IMR-90 (cell line): ENCODE results near the gene DPF3. TPM values are rescaled to one million over a fixed set of nuclear protein-coding genes. Genes with fewer than 3 reads are reported as not detected.

Source experiments
- ATAC-seq: fragments of 200-7000 bp; cut with Tn5 transposase; 2 replicates; pipeline ENCODE4 v1.9.1; 2020; ENCODE audit warnings: low read depth, mild to moderate bottlenecking, moderate library complexity
- BruUV-seq: library from RNA; stranded (reverse); fragments of 400-500 nt; replicated peaks from 2 replicates; lab custom pipeline; 2021; lab: Mats Ljungman, UMichigan
- CTCF ChIA-PET: fragments of 300-600 bp; formaldehyde crosslinking; extraction: SDS; loops from one replicate; lab custom pipeline; 2021; ENCODE audit warnings: antibody characterized with exemption; lab: Yijun Ruan, JAX
- POLR2A ChIA-PET: fragments of 300-600 bp; sonication (Branson Sonifier 250); formaldehyde crosslinking; loops from one replicate; lab custom pipeline; 2022; ENCODE audit warnings: antibody characterized with exemption; ENCODE audit not compliant: unreplicated experiment; lab: Charles Lee
- DNase-seq: peaks from one replicate; pipeline ENCODE4 v3.0.0; 2013
- H2AFZ ChIP-seq: replicated peaks from 2 replicates; pipeline ENCODE3; 2013; ENCODE audit warnings: low read length, mild to moderate bottlenecking; ENCODE audit not compliant: poor library complexity
- H2AK5ac ChIP-seq: 2 replicates; pipeline ENCODE4 v1.6.1; 2013; ENCODE audit warnings: low read depth, low read length, inconsistent platforms
- H2AK9ac ChIP-seq: replicated peaks from 2 replicates; pipeline ENCODE3; 2013; ENCODE audit warnings: mild to moderate bottlenecking, low read depth, low read length, moderate library complexity; ENCODE audit not compliant: poor library complexity
- H2BK120ac ChIP-seq: 2 replicates; pipeline ENCODE4 v1.6.1; 2013; ENCODE audit warnings: low read depth, low read length, inconsistent platforms
- H2BK15ac ChIP-seq: 3 replicates; pipeline ENCODE4 v1.6.1; 2013; ENCODE audit warnings: low read depth, low read length, inconsistent platforms
- H2BK20ac ChIP-seq: 2 replicates; pipeline ENCODE4 v1.6.1; 2013; ENCODE audit warnings: low read depth, mild to moderate bottlenecking, inconsistent platforms, low read length, moderate library complexity
- H2BK5ac ChIP-seq: 2 replicates; pipeline ENCODE4 v1.6.1; 2013; ENCODE audit warnings: mild to moderate bottlenecking, low read depth, low read length, inconsistent platforms; ENCODE audit not compliant: poor library complexity, severe bottlenecking
- H3K14ac ChIP-seq: replicated peaks from 2 replicates; pipeline ENCODE4 v1.6.1; 2013; ENCODE audit warnings: low read depth, low read length, inconsistent platforms
- H3K18ac ChIP-seq: 2 replicates; pipeline ENCODE4 v1.6.1; 2013; ENCODE audit warnings: low read depth, low read length, control low read depth
- H3K23ac ChIP-seq: 2 replicates; pipeline ENCODE4 v1.6.1; 2013; ENCODE audit warnings: low read depth, low read length, inconsistent platforms
- H3K27ac ChIP-seq: 2 replicates; pipeline ENCODE4 v1.5.1; 2013; ENCODE audit warnings: mild to moderate bottlenecking, control low read depth, low read length; ENCODE audit not compliant: insufficient read depth
- H3K27me3 ChIP-seq: 2 replicates; pipeline ENCODE4 v1.6.1; 2013; ENCODE audit warnings: low read length; ENCODE audit not compliant: control insufficient read depth, insufficient read depth
- H3K36me3 ChIP-seq: 2 replicates; pipeline ENCODE4 v1.6.1; 2013; ENCODE audit warnings: low read length, mixed read lengths; ENCODE audit not compliant: control insufficient read depth, insufficient read depth
- H3K4ac ChIP-seq: 2 replicates; pipeline ENCODE4 v1.6.1; 2013; ENCODE audit warnings: low read depth, low read length, inconsistent platforms
- H3K4me1 ChIP-seq: 2 replicates; pipeline ENCODE4 v1.6.1; 2013; ENCODE audit warnings: low read length, mixed read lengths; ENCODE audit not compliant: control insufficient read depth, insufficient read depth
- H3K4me2 ChIP-seq: 2 replicates; pipeline ENCODE4 v1.6.1; 2013; ENCODE audit warnings: low read depth, mild to moderate bottlenecking, control low read depth, low read length, moderate library complexity
- H3K4me3 ChIP-seq: 2 replicates; pipeline ENCODE4 v1.5.1; 2013; ENCODE audit warnings: low read depth, mild to moderate bottlenecking, control low read depth, low read length, moderate library complexity; ENCODE audit not compliant: insufficient read depth
- H3K56ac ChIP-seq: 2 replicates; pipeline ENCODE4 v1.6.1; 2013; ENCODE audit warnings: low read length, inconsistent platforms; ENCODE audit not compliant: insufficient read depth; ENCODE audit errors: extremely low read depth
- H3K79me1 ChIP-seq, 2 experiments: 2 replicates each; pipeline ENCODE4 v1.6.1; 2013; ENCODE audit warnings: low read length in 2 of 2, inconsistent platforms in 1 of 2, low read depth in 1 of 2
- H3K9ac ChIP-seq: 2 replicates; pipeline ENCODE4 v1.6.1; 2013; ENCODE audit warnings: low read depth, low read length, control low read depth
- H3K9me1 ChIP-seq: 2 replicates; pipeline ENCODE4 v1.6.1; 2013; ENCODE audit warnings: low read length, inconsistent platforms; ENCODE audit not compliant: insufficient read depth
- H3K9me3 ChIP-seq: 2 replicates; pipeline ENCODE4 v1.6.1; 2013; ENCODE audit warnings: low read length; ENCODE audit not compliant: control insufficient read depth, insufficient read depth
- H4K20me1 ChIP-seq: 2 replicates; pipeline ENCODE4 v1.6.1; 2013; ENCODE audit warnings: low read length, inconsistent platforms; ENCODE audit not compliant: insufficient read depth
- H4K5ac ChIP-seq: 2 replicates; pipeline ENCODE4 v1.6.1; 2013; ENCODE audit warnings: mild to moderate bottlenecking, low read depth, low read length, control low read depth
- H4K8ac ChIP-seq, 2 experiments: 2 replicates each; pipeline ENCODE4 v1.6.1; 2013; ENCODE audit warnings: low read depth in 2 of 2, low read length in 2 of 2, control low read depth in 1 of 2, inconsistent platforms in 1 of 2
- H4K91ac ChIP-seq: 2 replicates; pipeline ENCODE4 v1.6.1; 2013; ENCODE audit warnings: low read depth, low read length, inconsistent platforms; ENCODE audit not compliant: insufficient read depth
- BHLHE40 ChIP-seq: fragments of 150-350 bp; IDR thresholded peaks from 2 replicates; pipeline ENCODE4 v1.6.1; 2016; ENCODE audit warnings: mild to moderate bottlenecking, low read depth, low read length
- CEBPB ChIP-seq: IDR thresholded peaks from 2 replicates; pipeline ENCODE4 v1.6.1; 2012; ENCODE audit warnings: low read depth, low read length, improper control_type of control experiment
- CHD1 ChIP-seq: IDR thresholded peaks from 2 replicates; pipeline ENCODE4 v1.6.1; 2012; ENCODE audit warnings: low read depth, low read length, improper control_type of control experiment
- ELK1 ChIP-seq: fragments of 150-350 bp; IDR thresholded peaks from 2 replicates; pipeline ENCODE4 v1.6.1; 2016; ENCODE audit warnings: low read depth, mild to moderate bottlenecking, low read length, moderate library complexity, borderline replicate concordance
- FOS ChIP-seq: fragments of 150-350 bp; IDR thresholded peaks from 2 replicates; pipeline ENCODE4 v1.6.1; 2016; ENCODE audit warnings: low read depth, low read length
- MAFK ChIP-seq: IDR thresholded peaks from 2 replicates; pipeline ENCODE4 v1.6.1; 2012; ENCODE audit warnings: low read depth, low read length, improper control_type of control experiment
- MXI1 ChIP-seq: IDR thresholded peaks from 2 replicates; pipeline ENCODE4 v1.6.1; 2012; ENCODE audit warnings: low read depth, mild to moderate bottlenecking, low read length, moderate library complexity, borderline replicate concordance
- NFE2L2 ChIP-seq: fragments of 150-350 bp; IDR thresholded peaks from 2 replicates; pipeline ENCODE4 v1.6.1; 2016; ENCODE audit warnings: low read depth, mild to moderate bottlenecking, low read length
- POLR2A ChIP-seq: IDR thresholded peaks from 2 replicates; pipeline ENCODE4 v1.6.1; 2012; ENCODE audit warnings: mild to moderate bottlenecking, low read depth, low read length
- RAD21 ChIP-seq: IDR thresholded peaks from 2 replicates; pipeline ENCODE4 v1.6.1; 2012; ENCODE audit warnings: low read length, improper control_type of control experiment
- RCOR1 ChIP-seq: IDR thresholded peaks from 2 replicates; pipeline ENCODE4 v1.6.1; 2012; ENCODE audit warnings: mild to moderate bottlenecking, low read length, improper control_type of control experiment; ENCODE audit not compliant: insufficient replicate concordance
- RFX5 ChIP-seq: IDR thresholded peaks from 2 replicates; pipeline ENCODE4 v1.8.0; 2012; ENCODE audit warnings: low read depth, mild to moderate bottlenecking, low read length, moderate library complexity
- SMC3 ChIP-seq: fragments of 150-350 bp; IDR thresholded peaks from 2 replicates; pipeline ENCODE4 v1.6.1; 2016; ENCODE audit warnings: low read depth, mild to moderate bottlenecking, antibody characterized with exemption, low read length, moderate library complexity
- WGBS, 2 experiments: methylation state at CpG; one replicate each; pipeline versions ENCODE4 v1.1.5 to v1.1.7; 2013; ENCODE audit warnings: missing lambda C conversion rate in 2 of 2; ENCODE audit not compliant: insufficient read length in 1 of 2; ENCODE audit errors: extremely low coverage in 2 of 2; 5-methylcytosine and 5-hydroxymethylcytosine counted together
- dilution Hi-C: fragments of 300-500 bp; cut with HindIII; formaldehyde crosslinking; loops from one replicate; pipeline ENCODE4 v1.14.3; 2018; ENCODE audit warnings: low sequenced_read_pairs; ENCODE audit not compliant: unreplicated experiment
- in situ Hi-C: fragments of 300-500 bp; cut with MboI; formaldehyde crosslinking; loops from 3 replicates; pipeline ENCODE4 v1.14.3; 2019; ENCODE audit warnings: low sequenced_read_pairs, inconsistent platforms, mixed read lengths
- intact Hi-C: fragments of 100-400 bp; cut with micrococcal nuclease; formaldehyde crosslinking; loops from 2 replicates; pipeline ENCODE4 v1.10.0; 2022
- polyA plus RNA-seq, 3 experiments: library from polyadenylated mRNA; depleted of rRNA; stranded (reverse); fragments of >200 nt; gene quantifications; 2 replicates each; pipeline ENCODE4 v1.2.3, GENCODE V29; 2012; ENCODE audit warnings: low replicate concordance in 1 of 3
- total RNA-seq: library from RNA; depleted of rRNA; stranded (reverse); fragments of >200 nt; gene quantifications from 2 replicates; pipeline ENCODE4 v1.2.3, GENCODE V29; 2012
- TF ChIP-seq, protein P1 (sequence below): fragments of 150-350 bp; IDR thresholded peaks from 2 replicates; pipeline ENCODE4 v1.6.1; 2017; ENCODE audit warnings: mild to moderate bottlenecking, antibody characterized with exemption, low read length, low read depth

The DPF3 gene
- total and polyA plus RNA-seq, 2 of the 4 experiments (the other 2 are of a cell fraction), result 30.5 to 32.8 TPM

GRCh38 chr14:72664651-72665050, 229.2 kb downstream of the DPF3 start (continued):
- TF ChIP-seq RCOR1 (no peak), RFX5 (no peak), CHD1 (no peak)

GRCh38 chr14:72663956-72664650, 229.8 kb downstream of the DPF3 start:
- H3K27me3 ChIP-seq, result no peaks in the 10 kb centered on the region
- peak overlapping the region; percentile 99 for H3K4ac ChIP-seq
- ChIA-PET CTCF (interaction anchor here (0.7 kb wide), 1 partner anchor 150 kb away, joined by 4 read pairs; no protein-coding TSS in a partner anchor), POLR2A (interaction anchor here (0.9 to 1.3 kb wide), 2 partner anchors 13 to 56 kb away, joined by 3 to 4 read pairs; no protein-coding TSS in a partner anchor)
- H4K8ac ChIP-seq, result peak overlapping the region; percentile 98 to 99
- H2BK120ac ChIP-seq, result peak overlapping the region; percentile 99
- peaks cover 17 to 27% of the 10 kb centered on the region in 2 experiments for H3K79me1 ChIP-seq
- peak overlapping the region; percentile 100 for H2AK5ac ChIP-seq
- H3K56ac ChIP-seq, result peak overlapping the region; percentile 74
- peak overlapping the region; percentile 100 for H2BK5ac ChIP-seq
- in situ Hi-C loops (no loop called here), intact Hi-C loops (loop anchor here (2.0 kb wide), 1 partner anchor 229 kb away; no protein-coding TSS in a partner anchor), dilution Hi-C loops (no loop called here)
- peak overlapping the region; percentile 100 for H4K91ac ChIP-seq
- peak overlapping the region; percentile 98 for H3K14ac ChIP-seq
- H3K18ac ChIP-seq, result peak overlapping the region; percentile 98
- H3K9me3 ChIP-seq, result no peaks in the 10 kb centered on the region
- peak overlapping the region; percentile 98 for H2BK20ac ChIP-seq
- H2BK15ac ChIP-seq, result peak overlapping the region; percentile 100
- H2AK9ac ChIP-seq, result peak overlapping the region; percentile 85
- H3K4me2 ChIP-seq, result no peak overlapping the region
- peaks cover 6% of the 10 kb centered on the region for H3K36me3 ChIP-seq
- DNase-seq (no peak), ATAC-seq (no peak)
- peaks cover 23% of the 10 kb centered on the region for H3K4me1 ChIP-seq
- peak overlapping the region; percentile 98 for H4K5ac ChIP-seq
- peaks cover 21% of the 10 kb centered on the region for H3K9me1 ChIP-seq
- peak overlapping the region; percentile 99 for H3K27ac ChIP-seq
- H2AFZ ChIP-seq, result no peak overlapping the region
- no TSS peak for BruUV-seq
- peak overlapping the region; percentile 91 for H3K23ac ChIP-seq
- no peaks in the 10 kb centered on the region for H4K20me1 ChIP-seq
- H3K4me3 ChIP-seq, result no peak overlapping the region
- 75% methylated on average over 5 of the region's 5 CpGs; no CpG with 5 or more reads in 1 of the 2 experiments for WGBS, 2 experiments
- no peak overlapping the region for H3K9ac ChIP-seq
- TF ChIP-seq POLR2A (no peak), NFE2L2 (no peak), RAD21 (no peak), BHLHE40 (no peak), SMC3 (no peak), CEBPB (no peak), RFX5 (no peak), RCOR1 (no peak), MAFK (no peak), MXI1 (no peak), ELK1 (no peak), FOS (no peak), CHD1 (no peak)
- TF ChIP-seq, protein P1, sequence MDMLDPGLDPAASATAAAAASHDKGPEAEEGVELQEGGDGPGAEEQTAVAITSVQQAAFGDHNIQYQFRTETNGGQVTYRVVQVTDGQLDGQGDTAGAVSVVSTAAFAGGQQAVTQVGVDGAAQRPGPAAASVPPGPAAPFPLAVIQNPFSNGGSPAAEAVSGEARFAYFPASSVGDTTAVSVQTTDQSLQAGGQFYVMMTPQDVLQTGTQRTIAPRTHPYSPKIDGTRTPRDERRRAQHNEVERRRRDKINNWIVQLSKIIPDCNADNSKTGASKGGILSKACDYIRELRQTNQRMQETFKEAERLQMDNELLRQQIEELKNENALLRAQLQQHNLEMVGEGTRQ, result no peak
